GM12878 (cell line): ENCODE results near the gene SHISA4.

Experiments used
- CTCF ChIP-seq, 3 experiments: IDR thresholded peaks in 2 of 3; conservative IDR thresholded peaks in 1 of 3; 2 replicates each; pipeline ENCODE4 v1.5.1; 2011; ENCODE audit warnings: low read depth in 3 of 3, low read length in 3 of 3, mild to moderate bottlenecking in 3 of 3, control low read depth in 2 of 3, moderate library complexity in 2 of 3, inconsistent platforms in 1 of 3, mixed read lengths in 1 of 3; ENCODE audit not compliant: control insufficient read depth in 2 of 3, insufficient read depth in 1 of 3; ENCODE audit errors: extremely low read depth in 1 of 3
- E2F4 ChIP-seq: IDR thresholded peaks from 2 replicates; pipeline ENCODE4 v1.6.1; 2012; ENCODE audit warnings: low read depth, low read length, improper control_type of control experiment
- GABPA ChIP-seq: IDR thresholded peaks from 2 replicates; pipeline ENCODE4 v1.6.1; 2014; ENCODE audit warnings: antibody characterized with exemption, low read depth, mild to moderate bottlenecking, inconsistent platforms
- GATAD2B ChIP-seq: fragments of 450-650 bp; conservative IDR thresholded peaks from 2 replicates; pipeline ENCODE4 v1.6.1; 2017; ENCODE audit warnings: low read depth, mild to moderate bottlenecking, moderate library complexity
- KAT2A ChIP-seq: conservative IDR thresholded peaks from 2 replicates; pipeline ENCODE4 v1.6.1; 2011; ENCODE audit warnings: low read depth, low read length; ENCODE audit not compliant: control insufficient read depth
- POLR2A ChIP-seq: IDR thresholded peaks from 2 replicates; pipeline ENCODE4 v1.6.1; 2011; ENCODE audit warnings: low read depth, mild to moderate bottlenecking, low read length
- POLR2AphosphoS2 ChIP-seq: IDR thresholded peaks from 2 replicates; pipeline ENCODE4 v1.6.1; 2011; ENCODE audit warnings: low read depth, mild to moderate bottlenecking, low read length, improper control_type of control experiment, moderate library complexity
- POLR2AphosphoS5 ChIP-seq: IDR thresholded peaks from 2 replicates; pipeline ENCODE4 v1.6.1; 2011; ENCODE audit warnings: mild to moderate bottlenecking, low read length, inconsistent platforms
- REST ChIP-seq: IDR thresholded peaks from 2 replicates; pipeline ENCODE4 v1.6.1; 2012; ENCODE audit warnings: mild to moderate bottlenecking, low read depth, low read length
- TCF3 ChIP-seq: IDR thresholded peaks from 2 replicates; pipeline ENCODE4 v1.6.1; 2012; ENCODE audit warnings: low read depth, mild to moderate bottlenecking, low read length, borderline replicate concordance; ENCODE audit not compliant: insufficient read depth
- USF2 ChIP-seq: IDR thresholded peaks from 2 replicates; pipeline ENCODE4 v1.6.1; 2011; ENCODE audit warnings: low read depth, low read length, improper control_type of control experiment, borderline replicate concordance
- YY1 ChIP-seq: IDR thresholded peaks from 2 replicates; pipeline ENCODE4 v1.6.1; 2011; ENCODE audit warnings: low read depth, mild to moderate bottlenecking, low read length

GRCh38 chr1:201900476-201900875 lies 11.8 kb downstream of the SHISA4 start:
- TF ChIP-seq REST (no peak), GABPA (no peak), TCF3 (no peak), YY1 (no peak), CTCF (IDR thresholded peaks at IDR 0.05 in 2 of 3, conservative IDR thresholded peaks at IDR 0.05 in 1 of 3; ENCODE audit: control insufficient read depth in 2 of 3, extremely low read depth in 1 of 3, insufficient read depth in 1 of 3, low read depth in 3 of 3, low read length in 3 of 3) (no peak), POLR2A (no peak), POLR2AphosphoS5 (no peak), KAT2A (no peak), GATAD2B (no peak), E2F4 (no peak), POLR2AphosphoS2 (no peak), USF2 (no peak)
